ENCODE measurements around the gene BLOC1S4.

BLOC1S4 gene

GRCh38 chr4:6676722-6677558, 39.0 kb upstream of the BLOC1S4 start:
- H3K4me3 ChIP-seq (ENCODE audit: insufficient read depth, low read depth, low read length, poor library complexity, severe bottlenecking) = no peak overlapping the region
- no peak overlapping the region for H3K27ac ChIP-seq (ENCODE audit: insufficient read depth, low read length, poor library complexity, severe bottlenecking)
- peaks cover 28% of the 10 kb centered on the region for H3K4me1 ChIP-seq (ENCODE audit: control insufficient read depth, insufficient read depth, low read length, poor library complexity, severe bottlenecking)
- H3K36me3 ChIP-seq (ENCODE audit: control insufficient read depth, insufficient read depth, low read length) = peaks cover 3% of the 10 kb centered on the region
- H3K9me3 ChIP-seq (ENCODE audit: control insufficient read depth, low read length) = no peaks in the 10 kb centered on the region
- no peak for DNase-seq
- H3K27me3 ChIP-seq (replicated peaks; ENCODE audit: control insufficient read depth, insufficient read depth, low read length, poor library complexity, severe bottlenecking) = no peaks in the 10 kb centered on the region

- no peaks in the 10 kb centered on the region for H3K27me3 ChIP-seq (replicated peaks; ENCODE audit: control insufficient read depth, insufficient read depth, low read length, poor library complexity, severe bottlenecking)
- H3K4me1 ChIP-seq (ENCODE audit: control insufficient read depth, insufficient read depth, low read length, poor library complexity, severe bottlenecking) = peaks cover 20% of the 10 kb centered on the region
- H3K4me3 ChIP-seq (ENCODE audit: insufficient read depth, low read depth, low read length, poor library complexity, severe bottlenecking) = no peak overlapping the region
- peaks cover 7% of the 10 kb centered on the region for H3K36me3 ChIP-seq (ENCODE audit: control insufficient read depth, insufficient read depth, low read length)
- no peaks in the 10 kb centered on the region for H3K9me3 ChIP-seq (ENCODE audit: control insufficient read depth, low read length)
- H3K27ac ChIP-seq (ENCODE audit: insufficient read depth, low read length, poor library complexity, severe bottlenecking) = no peak overlapping the region
- DNase-seq = no peak
Measured at GRCh38 chr4:6680372-6681034, 35.5 kb upstream of the BLOC1S4 start.

GRCh38 chr4:6681191-6681590, 34.8 kb upstream of the BLOC1S4 start:
- Histone ChIP-seq H3K27me3 (replicated peaks; ENCODE audit: control insufficient read depth, insufficient read depth, low read length, poor library complexity, severe bottlenecking) (no peaks in the 10 kb centered on the region), H3K27ac (ENCODE audit: insufficient read depth, low read length, poor library complexity, severe bottlenecking) (no peak overlapping the region), H3K4me1 (ENCODE audit: control insufficient read depth, insufficient read depth, low read length, poor library complexity, severe bottlenecking) (peaks cover 13% of the 10 kb centered on the region), H3K36me3 (ENCODE audit: control insufficient read depth, insufficient read depth, low read length) (peaks cover 7% of the 10 kb centered on the region), H3K4me3 (ENCODE audit: insufficient read depth, low read depth, low read length, poor library complexity, severe bottlenecking) (no peak overlapping the region), H3K9me3 (ENCODE audit: control insufficient read depth, low read length) (no peaks in the 10 kb centered on the region)
- DNase-seq = no peak

- H3K27ac ChIP-seq (ENCODE audit: insufficient read depth, low read length, poor library complexity, severe bottlenecking) = no peak overlapping the region
- H3K9me3 ChIP-seq (ENCODE audit: control insufficient read depth, low read length) = no peaks in the 10 kb centered on the region
- H3K4me1 ChIP-seq (ENCODE audit: control insufficient read depth, insufficient read depth, low read length, poor library complexity, severe bottlenecking) = peaks cover 10% of the 10 kb centered on the region
- no peak for DNase-seq
- no peaks in the 10 kb centered on the region for H3K27me3 ChIP-seq (replicated peaks; ENCODE audit: control insufficient read depth, insufficient read depth, low read length, poor library complexity, severe bottlenecking)
- H3K36me3 ChIP-seq (ENCODE audit: control insufficient read depth, insufficient read depth, low read length) = peaks cover 5% of the 10 kb centered on the region
- no peak overlapping the region for H3K4me3 ChIP-seq (ENCODE audit: insufficient read depth, low read depth, low read length, poor library complexity, severe bottlenecking)
Measured at GRCh38 chr4:6682862-6683590, 32.9 kb upstream of the BLOC1S4 start.

GRCh38 chr4:6684656-6685055, 31.3 kb upstream of the BLOC1S4 start:
- H3K36me3 ChIP-seq (ENCODE audit: control insufficient read depth, insufficient read depth, low read length) = peaks cover 5% of the 10 kb centered on the region
- no peak for DNase-seq

GRCh38 chr4:6686104-6686787, 29.7 kb upstream of the BLOC1S4 start:
- Histone ChIP-seq H3K36me3 (ENCODE audit: control insufficient read depth, insufficient read depth, low read length) (peaks cover 5% of the 10 kb centered on the region), H3K27ac (ENCODE audit: insufficient read depth, low read length, poor library complexity, severe bottlenecking) (no peak overlapping the region), H3K9me3 (ENCODE audit: control insufficient read depth, low read length) (no peaks in the 10 kb centered on the region), H3K4me1 (ENCODE audit: control insufficient read depth, insufficient read depth, low read length, poor library complexity, severe bottlenecking) (peaks cover 40% of the 10 kb centered on the region), H3K27me3 (replicated peaks; ENCODE audit: control insufficient read depth, insufficient read depth, low read length, poor library complexity, severe bottlenecking) (no peaks in the 10 kb centered on the region), H3K4me3 (ENCODE audit: insufficient read depth, low read depth, low read length, poor library complexity, severe bottlenecking) (no peak overlapping the region)
- DNase-seq = no peak

More at GRCh38 chr4:6684656-6685055, 31.3 kb upstream of the BLOC1S4 start:
- Histone ChIP-seq H3K4me3 (ENCODE audit: insufficient read depth, low read depth, low read length, poor library complexity, severe bottlenecking) (no peak overlapping the region), H3K27ac (ENCODE audit: insufficient read depth, low read length, poor library complexity, severe bottlenecking) (no peak overlapping the region), H3K27me3 (replicated peaks; ENCODE audit: control insufficient read depth, insufficient read depth, low read length, poor library complexity, severe bottlenecking) (no peaks in the 10 kb centered on the region), H3K4me1 (ENCODE audit: control insufficient read depth, insufficient read depth, low read length, poor library complexity, severe bottlenecking) (peaks cover 26% of the 10 kb centered on the region), H3K9me3 (ENCODE audit: control insufficient read depth, low read length) (no peaks in the 10 kb centered on the region)

- peak overlapping the region; percentile 81 for H3K27ac ChIP-seq (ENCODE audit: insufficient read depth, low read length, poor library complexity, severe bottlenecking)
- H3K4me1 ChIP-seq (ENCODE audit: control insufficient read depth, insufficient read depth, low read length, poor library complexity, severe bottlenecking) = peaks cover 54% of the 10 kb centered on the region
- no peaks in the 10 kb centered on the region for H3K36me3 ChIP-seq (ENCODE audit: control insufficient read depth, insufficient read depth, low read length)
- H3K4me3 ChIP-seq (ENCODE audit: insufficient read depth, low read depth, low read length, poor library complexity, severe bottlenecking) = no peak overlapping the region
- no peaks in the 10 kb centered on the region for H3K27me3 ChIP-seq (replicated peaks; ENCODE audit: control insufficient read depth, insufficient read depth, low read length, poor library complexity, severe bottlenecking)
- H3K9me3 ChIP-seq (ENCODE audit: control insufficient read depth, low read length) = no peaks in the 10 kb centered on the region
- DNase-seq = no peak
Measured at GRCh38 chr4:6687947-6688878, 27.8 kb upstream of the BLOC1S4 start.

- Histone ChIP-seq H3K4me3 (ENCODE audit: insufficient read depth, low read depth, low read length, poor library complexity, severe bottlenecking) (peak overlapping the region; percentile 38), H3K9me3 (ENCODE audit: control insufficient read depth, low read length) (no peaks in the 10 kb centered on the region), H3K36me3 (ENCODE audit: control insufficient read depth, insufficient read depth, low read length) (no peaks in the 10 kb centered on the region), H3K27ac (ENCODE audit: insufficient read depth, low read length, poor library complexity, severe bottlenecking) (peak overlapping the region; percentile 81), H3K27me3 (replicated peaks; ENCODE audit: control insufficient read depth, insufficient read depth, low read length, poor library complexity, severe bottlenecking) (no peaks in the 10 kb centered on the region), H3K4me1 (ENCODE audit: control insufficient read depth, insufficient read depth, low read length, poor library complexity, severe bottlenecking) (peaks cover 62% of the 10 kb centered on the region)
- DNase-seq = peak; percentile 62 to 71 (median 68)
Measured at GRCh38 chr4:6688879-6689505, 27.0 kb upstream of the BLOC1S4 start.
